K562 (cell line): ENCODE results near the gene UBR3. TPM values are rescaled to one million over a fixed set of nuclear protein-coding genes. Genes with fewer than 3 reads are reported as not detected.

ENCODE experiments used
- ATF7 ChIP-seq: fragments of 450-650 bp; IDR thresholded peaks from 2 replicates; pipeline ENCODE4 v1.7.1; 2014; ENCODE audit warnings: mild to moderate bottlenecking, moderate library complexity
- BCL6 ChIP-seq: fragments of 250-450 bp; sonication (Bioruptor Pico); IDR thresholded peaks from 2 replicates; pipeline ENCODE4 v1.4.0; 2020
- CBFB ChIP-seq: sonication (generic); formaldehyde crosslinking; IDR thresholded peaks from 2 replicates; pipeline ENCODE4 v1.4.0; 2020; ENCODE audit warnings: mild to moderate bottlenecking, missing genetic modification reagents
- CCNT2 ChIP-seq: IDR thresholded peaks from 2 replicates; pipeline ENCODE4 v1.6.1; 2011; ENCODE audit warnings: borderline replicate concordance, low read depth, mild to moderate bottlenecking, moderate library complexity, mixed read lengths, low read length; ENCODE audit not compliant: insufficient read length; ENCODE audit errors: extremely low read depth
- ESRRB ChIP-seq: fragments of 250-450 bp; sonication (Bioruptor Pico); IDR thresholded peaks from 2 replicates; pipeline ENCODE4 v1.5.0; 2020; ENCODE audit warnings: mild to moderate bottlenecking, moderate library complexity, borderline replicate concordance
- HSF4 ChIP-seq: fragments of 250-450 bp; sonication (Bioruptor Pico); IDR thresholded peaks from 2 replicates; pipeline ENCODE4 v2.1.2; 2022; ENCODE audit warnings: mild to moderate bottlenecking, moderate library complexity, borderline replicate concordance
- KLF1 ChIP-seq: fragments of 450-650 bp; IDR thresholded peaks from 2 replicates; pipeline ENCODE4 v1.6.1; 2016; ENCODE audit warnings: missing genetic modification characterization, missing compliant biosample characterization
- MLLT1 ChIP-seq, 2 experiments: fragments of 450-650 bp; IDR thresholded peaks; 2 replicates each; pipeline ENCODE4 v1.6.1; 2016
- NFRKB ChIP-seq: fragments of 450-650 bp; IDR thresholded peaks from 2 replicates; pipeline ENCODE4 v1.6.1; 2016; ENCODE audit warnings: low read depth
- NR4A1 ChIP-seq, 2 experiments: fragments of 250-450 bp in 1 of 2; fragments of 450-650 bp in 1 of 2; sonication (Bioruptor Pico) in 1 of 2; IDR thresholded peaks; 2 replicates each; pipeline versions ENCODE4 v1.4.0 to v1.6.1; 2016 to 2020; ENCODE audit warnings: mild to moderate bottlenecking in 2 of 2, missing compliant biosample characterization in 1 of 2, missing genetic modification characterization in 1 of 2, moderate library complexity in 1 of 2
- PREB ChIP-seq: sonication (generic); formaldehyde crosslinking; IDR thresholded peaks from 2 replicates; pipeline ENCODE4 v1.8.1; 2023; ENCODE audit warnings: mild to moderate bottlenecking, missing genetic modification reagents
- SMARCC2 ChIP-seq: fragments of 450-650 bp; IDR thresholded peaks from 2 replicates; pipeline ENCODE4 v1.6.1; 2017; ENCODE audit warnings: antibody characterized with exemption, moderate library complexity, mild to moderate bottlenecking, low read depth
- SNRNP70 ChIP-seq: fragments of 200-400 bp; formaldehyde crosslinking; optimal IDR thresholded peaks from 2 replicates; pipeline ENCODE3; 2017; ENCODE audit warnings: low read depth, low read length
- ZBTB33 ChIP-seq: sonication (generic); formaldehyde crosslinking; IDR thresholded peaks from 2 replicates; pipeline ENCODE4 v1.8.1; 2023; ENCODE audit warnings: mild to moderate bottlenecking, missing genetic modification reagents
- ZNF24 ChIP-seq: fragments of 450-650 bp; IDR thresholded peaks from 2 replicates; pipeline ENCODE4 v1.6.1; 2016
- ZNF589 ChIP-seq: fragments of 200-800 bp; sonication (Bioruptor generic); IDR thresholded peaks from 2 replicates; pipeline ENCODE4 v1.6.1; 2016; ENCODE audit warnings: low read depth, missing genetic modification characterization, missing compliant biosample characterization
- polyA plus RNA-seq, 8 experiments: library from polyadenylated mRNA; depleted of rRNA in 4 of 8; stranded (reverse) in 5 of 8; unstranded in 3 of 8; fragments of >200 nt; fragmentation: Nextera tagmentation in 2 of 8; fragmentation: Illumina TruSeq in 1 of 8; extraction: Ambion mirVana in 2 of 8; extraction: Trizol in 1 of 8; gene quantifications; 2 replicates each; pipeline versions ENCODE4 v1.2.1 to v1.2.3, GENCODE V29; 2011 to 2014; ENCODE audit warnings: inconsistent platforms in 1 of 8, missing spikeins in 1 of 8
- total RNA-seq, 7 experiments: library from RNA; depleted of rRNA in 6 of 7; stranded (reverse); fragments of >200 nt in 6 of 7; fragmentation: Illumina TruSeq in 2 of 7; extraction: Trizol in 2 of 7; gene quantifications; 2 replicates each; pipeline versions ENCODE4 v1.2.1 to v1.2.3, GENCODE V29; 2011 to 2021; ENCODE audit warnings: low replicate concordance in 1 of 7
- TF ChIP-seq, protein P1 (sequence below): fragments of 250-450 bp; sonication (Bioruptor Pico); IDR thresholded peaks from 2 replicates; pipeline ENCODE4 v1.5.0; 2021; ENCODE audit warnings: mild to moderate bottlenecking, borderline replicate concordance
- TF ChIP-seq, protein P2 (sequence below): sonication (generic); formaldehyde crosslinking; IDR thresholded peaks from 2 replicates; pipeline ENCODE4 v1.8.1; 2022; ENCODE audit warnings: missing genetic modification reagents

Gene UBR3
- total and polyA plus RNA-seq, 9 of the 15 experiments (the other 6 are each of a cell fraction or from before 2014, with no cell fraction given), result 14.4 to 63.5 (median 40.4) TPM

DNA sequence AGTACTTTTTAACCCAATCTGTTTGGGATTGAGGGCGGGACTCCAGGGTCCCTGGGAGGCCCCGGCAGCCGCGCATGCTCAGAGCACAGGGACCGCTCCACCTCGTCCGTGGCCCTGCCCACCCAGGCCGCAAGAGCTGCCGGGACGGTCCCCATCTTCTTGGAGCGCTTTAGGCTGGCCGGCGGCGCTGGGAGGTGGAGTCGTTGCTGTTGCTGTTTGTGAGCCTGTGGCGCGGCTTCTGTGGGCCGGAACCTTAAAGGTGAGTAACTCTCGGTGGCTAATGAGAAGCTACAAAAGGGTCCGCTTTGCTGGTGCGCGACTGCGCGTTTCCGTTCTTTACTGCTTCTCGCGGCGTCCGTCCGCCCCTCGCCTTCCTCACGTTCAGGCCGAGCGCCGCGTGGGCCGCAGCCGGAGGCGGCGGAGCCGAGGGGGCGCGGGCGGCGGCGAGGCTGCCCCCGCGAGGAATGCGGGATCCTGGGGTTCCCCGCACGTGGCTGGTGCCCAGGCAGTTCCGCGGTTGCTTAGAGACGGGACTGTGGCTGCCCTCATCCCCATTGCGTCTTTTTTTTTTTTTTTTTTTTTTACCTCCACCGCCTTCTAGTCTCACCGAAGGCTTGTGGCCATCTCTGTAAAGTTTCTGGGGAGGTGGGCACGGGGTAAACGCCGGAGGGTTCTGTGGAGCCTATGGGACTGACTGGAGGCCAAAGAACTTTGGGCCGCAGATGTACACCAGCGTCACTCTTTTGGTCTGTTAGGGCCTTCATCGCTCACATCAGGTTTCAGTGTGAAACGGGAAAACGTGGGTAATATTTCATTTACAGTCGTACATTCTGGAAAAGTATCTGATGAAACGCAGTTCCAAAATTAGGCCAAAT lies 28.3 kb upstream of the UBR3 start, which contains the start of gene SSB (continued):
- TF ChIP-seq KLF1 (tag), result peak; percentile 61; the same call in 1 of the 2 replicates
- TF ChIP-seq BCL6 (CRISPR knock-in tag), result no peak
- TF ChIP-seq SNRNP70, result no peak
- no peak; the same call in 1 of the 2 replicates for TF ChIP-seq SMARCC2
- TF ChIP-seq ZNF589, result no peak
- TF ChIP-seq ESRRB, result no peak
- TF ChIP-seq NR4A1 (CRISPR knock-in tag; IDR thresholded peaks at IDR 0.05), result no peak
- peak; percentile 54; the same call in 1 of the 2 replicates for TF ChIP-seq NR4A1 (tag; IDR thresholded peaks at IDR 0.05)
- TF ChIP-seq ZBTB33 (CRISPR knock-in tag), result no peak
- peak; percentile 84 for TF ChIP-seq CCNT2
- TF ChIP-seq HSF4 (CRISPR knock-in tag), result no peak
- TF ChIP-seq ZNF24, result peak; percentile 28; the same call in 1 of the 2 replicates
- TF ChIP-seq, protein P1, sequence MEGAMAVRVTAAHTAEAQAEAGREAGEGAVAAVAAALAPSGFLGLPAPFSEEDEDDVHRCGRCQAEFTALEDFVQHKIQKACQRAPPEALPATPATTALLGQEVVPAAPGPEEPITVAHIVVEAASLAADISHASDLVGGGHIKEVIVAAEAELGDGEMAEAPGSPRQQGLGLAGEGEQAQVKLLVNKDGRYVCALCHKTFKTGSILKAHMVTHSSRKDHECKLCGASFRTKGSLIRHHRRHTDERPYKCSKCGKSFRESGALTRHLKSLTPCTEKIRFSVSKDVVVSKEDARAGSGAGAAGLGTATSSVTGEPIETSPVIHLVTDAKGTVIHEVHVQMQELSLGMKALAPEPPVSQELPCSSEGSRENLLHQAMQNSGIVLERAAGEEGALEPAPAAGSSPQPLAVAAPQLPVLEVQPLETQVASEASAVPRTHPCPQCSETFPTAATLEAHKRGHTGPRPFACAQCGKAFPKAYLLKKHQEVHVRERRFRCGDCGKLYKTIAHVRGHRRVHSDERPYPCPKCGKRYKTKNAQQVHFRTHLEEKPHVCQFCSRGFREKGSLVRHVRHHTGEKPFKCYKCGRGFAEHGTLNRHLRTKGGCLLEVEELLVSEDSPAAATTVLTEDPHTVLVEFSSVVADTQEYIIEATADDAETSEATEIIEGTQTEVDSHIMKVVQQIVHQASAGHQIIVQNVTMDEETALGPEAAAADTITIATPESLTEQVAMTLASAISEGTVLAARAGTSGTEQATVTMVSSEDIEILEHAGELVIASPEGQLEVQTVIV, result no peak
- TF ChIP-seq PREB (CRISPR knock-in tag), result no peak
- TF ChIP-seq ATF7, result peak; percentile 76
- TF ChIP-seq CBFB (CRISPR knock-in tag), result no peak
- 0 out of 2 replicates have a peak, but pooled peaks have one; percentile 41 for TF ChIP-seq NFRKB
- TF ChIP-seq, protein P2, sequence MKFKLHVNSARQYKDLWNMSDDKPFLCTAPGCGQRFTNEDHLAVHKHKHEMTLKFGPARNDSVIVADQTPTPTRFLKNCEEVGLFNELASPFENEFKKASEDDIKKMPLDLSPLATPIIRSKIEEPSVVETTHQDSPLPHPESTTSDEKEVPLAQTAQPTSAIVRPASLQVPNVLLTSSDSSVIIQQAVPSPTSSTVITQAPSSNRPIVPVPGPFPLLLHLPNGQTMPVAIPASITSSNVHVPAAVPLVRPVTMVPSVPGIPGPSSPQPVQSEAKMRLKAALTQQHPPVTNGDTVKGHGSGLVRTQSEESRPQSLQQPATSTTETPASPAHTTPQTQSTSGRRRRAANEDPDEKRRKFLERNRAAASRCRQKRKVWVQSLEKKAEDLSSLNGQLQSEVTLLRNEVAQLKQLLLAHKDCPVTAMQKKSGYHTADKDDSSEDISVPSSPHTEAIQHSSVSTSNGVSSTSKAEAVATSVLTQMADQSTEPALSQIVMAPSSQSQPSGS (CRISPR knock-in tag), result no peak
- TF ChIP-seq MLLT1 (IDR thresholded peaks at IDR 0.05), result peak in 1 of 2 experiments; percentile 66; a peak in 1 of 4 replicates
